GM23338 (cell line): ENCODE data around the gene TLR1. TPM values are rescaled to one million over a fixed set of nuclear protein-coding genes. Genes with fewer than 3 reads are reported as not detected.

Experiments
- ATAC-seq: fragments of 200-7000 bp; cut with Tn5 transposase; 3 replicates; pipeline ENCODE4 v1.9.1; 2020
- DNase-seq: peaks from one replicate; pipeline ENCODE4 v3.0.0-alpha.2; 2015; ENCODE audit warnings: low spot score
- H2AFZ ChIP-seq: fragments of 200-600 bp; sonication (generic); 2 replicates; pipeline ENCODE4 v1.8.0; 2016; ENCODE audit warnings: antibody characterized with exemption, mild to moderate bottlenecking, moderate library complexity
- H3F3A ChIP-seq: fragments of 200-600 bp; sonication (generic); replicated peaks from 2 replicates; pipeline ENCODE4 v1.8.0; 2017; ENCODE audit warnings: antibody characterized with exemption, mixed run types, low read depth
- H3K27ac ChIP-seq: fragments of 200-600 bp; sonication (generic); 2 replicates; pipeline ENCODE4 v1.6.1; 2016; ENCODE audit warnings: low read depth
- H3K27me3 ChIP-seq: fragments of 200-600 bp; sonication (generic); 2 replicates; pipeline ENCODE4 v1.8.0; 2016; ENCODE audit warnings: mild to moderate bottlenecking, mixed run types, moderate library complexity; ENCODE audit not compliant: insufficient read depth
- H3K36me3 ChIP-seq: fragments of 200-600 bp; sonication (generic); 2 replicates; pipeline ENCODE4 v1.8.0; 2016; ENCODE audit warnings: mild to moderate bottlenecking; ENCODE audit not compliant: insufficient read depth
- H3K4me1 ChIP-seq: fragments of 200-600 bp; sonication (generic); 2 replicates; pipeline ENCODE4 v1.8.0; 2016; ENCODE audit warnings: mild to moderate bottlenecking, moderate library complexity; ENCODE audit not compliant: insufficient read depth
- H3K4me2 ChIP-seq: fragments of 200-600 bp; sonication (generic); 2 replicates; pipeline ENCODE4 v1.7.1; 2017; ENCODE audit warnings: mixed run types
- H3K4me3 ChIP-seq: fragments of 200-600 bp; sonication (generic); 2 replicates; pipeline ENCODE4 v1.6.1; 2016; ENCODE audit warnings: mixed run types
- H3K79me2 ChIP-seq: fragments of 200-600 bp; sonication (generic); replicated peaks from 2 replicates; pipeline ENCODE4 v1.8.0; 2017; ENCODE audit warnings: mild to moderate bottlenecking; ENCODE audit not compliant: insufficient read depth
- H3K9me2 ChIP-seq: fragments of 200-600 bp; sonication (generic); 2 replicates; pipeline ENCODE4 v1.8.0; 2017; ENCODE audit not compliant: insufficient read depth
- H4K20me1 ChIP-seq: fragments of 200-600 bp; sonication (generic); replicated peaks from 2 replicates; pipeline ENCODE4 v1.8.0; 2017; ENCODE audit warnings: mild to moderate bottlenecking; ENCODE audit not compliant: insufficient read depth
- H3K27ac Mint-ChIP-seq: 2 replicates; pipeline ENCODE4 v1.8.0; 2020; ENCODE audit warnings: inconsistent platforms, mild to moderate bottlenecking, moderate library complexity, mixed read lengths
- H3K27me3 Mint-ChIP-seq: 3 replicates; pipeline ENCODE4 v1.8.0; 2022; ENCODE audit warnings: low read depth, mild to moderate bottlenecking, moderate library complexity, mixed read lengths, inconsistent platforms; ENCODE audit not compliant: insufficient read depth, poor library complexity
- H3K36me3 Mint-ChIP-seq: 3 replicates; pipeline ENCODE4 v1.8.0; 2021; ENCODE audit warnings: low read depth, mild to moderate bottlenecking, inconsistent platforms, moderate library complexity, mixed read lengths
- H3K4me1 Mint-ChIP-seq: 3 replicates; pipeline ENCODE4 v1.8.0; 2020; ENCODE audit warnings: mild to moderate bottlenecking, inconsistent platforms, mixed read lengths
- H3K4me3 Mint-ChIP-seq: 3 replicates; pipeline ENCODE4 v1.8.0; 2021; ENCODE audit warnings: moderate library complexity, mild to moderate bottlenecking, inconsistent platforms, mixed read lengths
- H3K9me3 Mint-ChIP-seq: 3 replicates; pipeline ENCODE4 v1.8.0; 2020; ENCODE audit warnings: moderate library complexity, mild to moderate bottlenecking, inconsistent platforms, mixed read lengths
- CREB1 ChIP-seq: fragments of 250-450 bp; sonication (Bioruptor Pico); IDR thresholded peaks from 2 replicates; pipeline ENCODE4 v1.5.0; 2020; ENCODE audit warnings: low read depth, mild to moderate bottlenecking, moderate library complexity
- ETS1 ChIP-seq: IDR thresholded peaks from 2 replicates; pipeline ENCODE4 v1.6.1; 2016; ENCODE audit warnings: antibody characterized with exemption
- EZH2 ChIP-seq: fragments of 200-600 bp; sonication (generic); IDR thresholded peaks from one replicate; pipeline ENCODE4 v1.8.0; 2017; ENCODE audit warnings: antibody characterized with exemption, mild to moderate bottlenecking, low read depth; ENCODE audit not compliant: unreplicated experiment
- EZH2phosphoT487 ChIP-seq: fragments of 200-600 bp; sonication (generic); IDR thresholded peaks from one replicate; pipeline ENCODE4 v1.8.1; 2018; ENCODE audit warnings: antibody characterized with exemption; ENCODE audit not compliant: unreplicated experiment
- STAT1 ChIP-seq: IDR thresholded peaks from one replicate; pipeline ENCODE4 v1.6.1; 2016; ENCODE audit warnings: antibody characterized with exemption; ENCODE audit not compliant: unreplicated experiment
- ZNF114 ChIP-seq: fragments of 250-450 bp; sonication (Bioruptor Pico); IDR thresholded peaks from 2 replicates; pipeline ENCODE4 v1.5.0; 2020; ENCODE audit warnings: mild to moderate bottlenecking, moderate library complexity
- polyA plus RNA-seq: library from polyadenylated mRNA; unstranded; fragments of >200 nt; fragmentation: Nextera tagmentation; extraction: Ambion mirVana; gene quantifications from 2 replicates; pipeline ENCODE4 v1.2.1, GENCODE V29; 2016
- total RNA-seq: library from RNA; depleted of rRNA; stranded (reverse); fragments of >200 nt; shearing (Covaris generic); gene quantifications from 2 replicates; pipeline ENCODE4 v1.2.3, GENCODE V29; 2014
- TF ChIP-seq, protein P1 (sequence below): fragments of 250-450 bp; sonication (Bioruptor Pico); IDR thresholded peaks from 2 replicates; pipeline ENCODE4 v1.5.0; 2020; ENCODE audit warnings: mild to moderate bottlenecking, moderate library complexity
- TF ChIP-seq, protein P2 (sequence below), 2 experiments: fragments of 200-600 bp in 1 of 2; sonication (generic) in 1 of 2; conservative IDR thresholded peaks; 2 replicates each; pipeline versions ENCODE4 v1.5.1 to v1.6.1; 2016 to 2017; ENCODE audit warnings: antibody characterized with exemption in 2 of 2, low read depth in 2 of 2, mild to moderate bottlenecking in 2 of 2, moderate library complexity in 1 of 2

The TLR1 gene
- total and polyA plus RNA-seq, 2 experiments from 2014 or later: 0.07 TPM; not detected in 1

DNA sequence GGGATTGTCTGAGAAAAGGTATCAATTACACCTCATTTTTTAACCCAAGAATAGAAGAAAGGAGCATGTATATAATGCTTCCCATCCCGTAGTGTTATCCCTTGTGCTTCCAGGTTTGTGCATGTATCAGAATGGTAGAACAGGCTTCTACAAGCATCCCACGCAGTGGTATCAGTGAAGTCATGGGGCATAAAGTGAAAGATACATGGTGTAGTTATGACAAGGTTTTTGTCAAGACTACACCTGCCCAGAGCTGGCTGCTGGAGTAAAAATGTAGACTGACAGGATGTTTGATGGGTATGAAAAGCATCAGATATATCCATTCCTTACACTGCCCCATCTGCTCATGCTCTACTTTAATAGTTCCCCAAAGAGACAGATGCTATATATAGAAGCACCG is 9.5 kb downstream of the TLR1 start (continued):
- TF ChIP-seq, protein P1, sequence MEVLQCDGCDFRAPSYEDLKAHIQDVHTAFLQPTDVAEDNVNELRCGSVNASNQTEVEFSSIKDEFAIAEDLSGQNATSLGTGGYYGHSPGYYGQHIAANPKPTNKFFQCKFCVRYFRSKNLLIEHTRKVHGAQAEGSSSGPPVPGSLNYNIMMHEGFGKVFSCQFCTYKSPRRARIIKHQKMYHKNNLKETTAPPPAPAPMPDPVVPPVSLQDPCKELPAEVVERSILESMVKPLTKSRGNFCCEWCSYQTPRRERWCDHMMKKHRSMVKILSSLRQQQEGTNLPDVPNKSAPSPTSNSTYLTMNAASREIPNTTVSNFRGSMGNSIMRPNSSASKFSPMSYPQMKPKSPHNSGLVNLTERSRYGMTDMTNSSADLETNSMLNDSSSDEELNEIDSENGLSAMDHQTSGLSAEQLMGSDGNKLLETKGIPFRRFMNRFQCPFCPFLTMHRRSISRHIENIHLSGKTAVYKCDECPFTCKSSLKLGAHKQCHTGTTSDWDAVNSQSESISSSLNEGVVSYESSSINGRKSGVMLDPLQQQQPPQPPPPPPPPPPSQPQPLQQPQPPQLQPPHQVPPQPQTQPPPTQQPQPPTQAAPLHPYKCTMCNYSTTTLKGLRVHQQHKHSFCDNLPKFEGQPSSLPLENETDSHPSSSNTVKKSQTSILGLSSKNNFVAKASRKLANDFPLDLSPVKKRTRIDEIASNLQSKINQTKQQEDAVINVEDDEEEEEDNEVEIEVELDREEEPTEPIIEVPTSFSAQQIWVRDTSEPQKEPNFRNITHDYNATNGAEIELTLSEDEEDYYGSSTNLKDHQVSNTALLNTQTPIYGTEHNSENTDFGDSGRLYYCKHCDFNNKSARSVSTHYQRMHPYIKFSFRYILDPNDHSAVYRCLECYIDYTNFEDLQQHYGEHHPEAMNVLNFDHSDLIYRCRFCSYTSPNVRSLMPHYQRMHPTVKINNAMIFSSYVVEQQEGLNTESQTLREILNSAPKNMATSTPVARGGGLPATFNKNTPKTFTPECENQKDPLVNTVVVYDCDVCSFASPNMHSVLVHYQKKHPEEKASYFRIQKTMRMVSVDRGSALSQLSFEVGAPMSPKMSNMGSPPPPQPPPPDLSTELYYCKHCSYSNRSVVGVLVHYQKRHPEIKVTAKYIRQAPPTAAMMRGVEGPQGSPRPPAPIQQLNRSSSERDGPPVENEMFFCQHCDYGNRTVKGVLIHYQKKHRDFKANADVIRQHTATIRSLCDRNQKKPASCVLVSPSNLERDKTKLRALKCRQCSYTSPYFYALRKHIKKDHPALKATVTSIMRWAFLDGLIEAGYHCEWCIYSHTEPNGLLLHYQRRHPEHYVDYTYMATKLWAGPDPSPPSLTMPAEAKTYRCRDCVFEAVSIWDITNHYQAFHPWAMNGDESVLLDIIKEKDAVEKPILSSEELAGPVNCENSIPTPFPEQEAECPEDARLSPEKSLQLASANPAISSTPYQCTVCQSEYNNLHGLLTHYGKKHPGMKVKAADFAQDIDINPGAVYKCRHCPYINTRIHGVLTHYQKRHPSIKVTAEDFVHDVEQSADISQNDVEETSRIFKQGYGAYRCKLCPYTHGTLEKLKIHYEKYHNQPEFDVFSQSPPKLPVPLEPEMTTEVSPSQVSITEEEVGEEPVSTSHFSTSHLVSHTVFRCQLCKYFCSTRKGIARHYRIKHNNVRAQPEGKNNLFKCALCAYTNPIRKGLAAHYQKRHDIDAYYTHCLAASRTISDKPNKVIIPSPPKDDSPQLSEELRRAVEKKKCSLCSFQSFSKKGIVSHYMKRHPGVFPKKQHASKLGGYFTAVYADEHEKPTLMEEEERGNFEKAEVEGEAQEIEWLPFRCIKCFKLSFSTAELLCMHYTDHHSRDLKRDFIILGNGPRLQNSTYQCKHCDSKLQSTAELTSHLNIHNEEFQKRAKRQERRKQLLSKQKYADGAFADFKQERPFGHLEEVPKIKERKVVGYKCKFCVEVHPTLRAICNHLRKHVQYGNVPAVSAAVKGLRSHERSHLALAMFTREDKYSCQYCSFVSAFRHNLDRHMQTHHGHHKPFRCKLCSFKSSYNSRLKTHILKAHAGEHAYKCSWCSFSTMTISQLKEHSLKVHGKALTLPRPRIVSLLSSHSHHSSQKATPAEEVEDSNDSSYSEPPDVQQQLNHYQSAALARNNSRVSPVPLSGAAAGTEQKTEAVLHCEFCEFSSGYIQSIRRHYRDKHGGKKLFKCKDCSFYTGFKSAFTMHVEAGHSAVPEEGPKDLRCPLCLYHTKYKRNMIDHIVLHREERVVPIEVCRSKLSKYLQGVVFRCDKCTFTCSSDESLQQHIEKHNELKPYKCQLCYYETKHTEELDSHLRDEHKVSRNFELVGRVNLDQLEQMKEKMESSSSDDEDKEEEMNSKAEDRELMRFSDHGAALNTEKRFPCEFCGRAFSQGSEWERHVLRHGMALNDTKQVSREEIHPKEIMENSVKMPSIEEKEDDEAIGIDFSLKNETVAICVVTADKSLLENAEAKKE (CRISPR knock-in tag): no peak
- TF ChIP-seq EZH2 (no peak), STAT1 (no peak), ZNF114 (no peak)

DNA sequence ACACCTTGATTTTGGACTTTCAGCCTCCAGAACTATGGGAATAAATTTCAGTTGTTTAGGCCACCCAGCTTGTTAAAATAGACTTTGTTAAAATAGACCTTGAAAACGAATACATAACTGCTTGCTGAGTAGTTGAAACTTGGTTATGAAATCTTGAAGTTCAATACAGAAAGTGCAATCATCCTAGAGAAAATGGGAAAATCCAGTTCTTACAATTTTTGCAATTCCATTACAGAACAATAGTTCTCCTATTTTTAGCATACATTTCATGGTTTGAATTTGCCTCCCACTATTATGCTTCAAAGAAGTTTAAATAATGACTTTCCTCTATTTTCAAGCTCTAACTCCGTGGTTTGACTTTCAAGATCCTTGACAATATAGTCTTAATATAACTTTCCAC is 10.5 kb downstream of the TLR1 start:
- Histone ChIP-seq H3K27me3 (no peaks in the 10 kb centered on the region), H3K79me2 (no peaks in the 10 kb centered on the region), H3K9me2 (peaks cover 7% of the 10 kb centered on the region), H3K36me3 (no peaks in the 10 kb centered on the region), H4K20me1 (no peaks in the 10 kb centered on the region), H3F3A (no peaks in the 10 kb centered on the region), H2AFZ (no peak overlapping the region), H3K4me2 (no peak overlapping the region), H3K4me1 (no peaks in the 10 kb centered on the region), H3K4me3 (no peak overlapping the region), H3K27ac (no peak overlapping the region)
- Mint-ChIP-seq H3K27me3 (no peaks in the 10 kb centered on the region), H3K27ac (no peak overlapping the region), H3K4me1 (no peaks in the 10 kb centered on the region), H3K9me3 (no peaks in the 10 kb centered on the region; the same call in 1 of the 3 replicates), H3K36me3 (no peaks in the 10 kb centered on the region), H3K4me3 (no peak overlapping the region)
- DNase-seq (no peak), ATAC-seq (no peak)
- TF ChIP-seq STAT1: no peak
- TF ChIP-seq EZH2phosphoT487: no peak
- no peak for TF ChIP-seq EZH2
- TF ChIP-seq, protein P2, sequence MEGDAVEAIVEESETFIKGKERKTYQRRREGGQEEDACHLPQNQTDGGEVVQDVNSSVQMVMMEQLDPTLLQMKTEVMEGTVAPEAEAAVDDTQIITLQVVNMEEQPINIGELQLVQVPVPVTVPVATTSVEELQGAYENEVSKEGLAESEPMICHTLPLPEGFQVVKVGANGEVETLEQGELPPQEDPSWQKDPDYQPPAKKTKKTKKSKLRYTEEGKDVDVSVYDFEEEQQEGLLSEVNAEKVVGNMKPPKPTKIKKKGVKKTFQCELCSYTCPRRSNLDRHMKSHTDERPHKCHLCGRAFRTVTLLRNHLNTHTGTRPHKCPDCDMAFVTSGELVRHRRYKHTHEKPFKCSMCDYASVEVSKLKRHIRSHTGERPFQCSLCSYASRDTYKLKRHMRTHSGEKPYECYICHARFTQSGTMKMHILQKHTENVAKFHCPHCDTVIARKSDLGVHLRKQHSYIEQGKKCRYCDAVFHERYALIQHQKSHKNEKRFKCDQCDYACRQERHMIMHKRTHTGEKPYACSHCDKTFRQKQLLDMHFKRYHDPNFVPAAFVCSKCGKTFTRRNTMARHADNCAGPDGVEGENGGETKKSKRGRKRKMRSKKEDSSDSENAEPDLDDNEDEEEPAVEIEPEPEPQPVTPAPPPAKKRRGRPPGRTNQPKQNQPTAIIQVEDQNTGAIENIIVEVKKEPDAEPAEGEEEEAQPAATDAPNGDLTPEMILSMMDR (conservative IDR thresholded peaks at IDR 0.05; ENCODE audit: low read depth in 2 of 2): no peak
- no peak for TF ChIP-seq CREB1 (CRISPR knock-in tag)
- no peak for TF ChIP-seq ETS1
